Naive B cell (primary cell): Measurements from ENCODE around the gene THUMPD2. TPM values are rescaled to one million over a fixed set of nuclear protein-coding genes. Genes with fewer than 3 reads are reported as not detected.

Experiments
- ATAC-seq, 2 donors: fragments of 150-1000 bp; cut with Tn5 transposase; 2 replicates each; pipeline ENCODE4 v1.10.0; 2021; ENCODE audit warnings: low read depth in 2 of 2, mild to moderate bottlenecking in 2 of 2, moderate library complexity in 2 of 2
- DNase-seq: peaks from one replicate; pipeline ENCODE4 v3.0.0; 2022
- H3K27ac Mint-ChIP-seq, 6 donors: one replicate each; pipeline ENCODE4 v1.8.0; 2020 to 2022; ENCODE audit warnings: mild to moderate bottlenecking in 6 of 6, mixed read lengths in 6 of 6, moderate library complexity in 5 of 6, inconsistent platforms in 2 of 6
- H3K27me3 Mint-ChIP-seq, 3 donors: one replicate each; pipeline ENCODE4 v1.8.0; 2021 to 2022; ENCODE audit warnings: mixed read lengths in 3 of 3, mild to moderate bottlenecking in 1 of 3
- H3K36me3 Mint-ChIP-seq, 2 donors: one replicate each; pipeline ENCODE4 v1.8.0; 2020 to 2022; ENCODE audit warnings: mixed read lengths in 2 of 2, inconsistent platforms in 1 of 2, mild to moderate bottlenecking in 1 of 2
- H3K4me1 Mint-ChIP-seq, 3 donors: one replicate each; pipeline ENCODE4 v1.8.0; 2020 to 2022; ENCODE audit warnings: mixed read lengths in 3 of 3, inconsistent platforms in 1 of 3, mild to moderate bottlenecking in 1 of 3, moderate library complexity in 1 of 3
- H3K4me3 Mint-ChIP-seq, 8 donors: one replicate each; pipeline ENCODE4 v1.8.0; 2020 to 2022; ENCODE audit warnings: mild to moderate bottlenecking in 8 of 8, mixed read lengths in 8 of 8, moderate library complexity in 8 of 8, inconsistent platforms in 2 of 8
- H3K9me3 Mint-ChIP-seq, 7 donors: one replicate each; pipeline ENCODE4 v1.8.0; 2020 to 2022; ENCODE audit warnings: mixed read lengths in 7 of 7, mild to moderate bottlenecking in 5 of 7, inconsistent platforms in 2 of 7, moderate library complexity in 1 of 7
- polyA plus RNA-seq, 6 donors: library from polyadenylated mRNA; unstranded; fragments of 300-500 nt; fragmentation: Illumina TruSeq; gene quantifications; one replicate each; pipeline ENCODE4 v1.2.3, GENCODE V29; 2021; ENCODE audit warnings: low read depth in 6 of 6

THUMPD2 gene
- polyA plus RNA-seq, 6 donors from 2014 or later: 5.2 to 15.2 (median 6.1) TPM

DNA sequence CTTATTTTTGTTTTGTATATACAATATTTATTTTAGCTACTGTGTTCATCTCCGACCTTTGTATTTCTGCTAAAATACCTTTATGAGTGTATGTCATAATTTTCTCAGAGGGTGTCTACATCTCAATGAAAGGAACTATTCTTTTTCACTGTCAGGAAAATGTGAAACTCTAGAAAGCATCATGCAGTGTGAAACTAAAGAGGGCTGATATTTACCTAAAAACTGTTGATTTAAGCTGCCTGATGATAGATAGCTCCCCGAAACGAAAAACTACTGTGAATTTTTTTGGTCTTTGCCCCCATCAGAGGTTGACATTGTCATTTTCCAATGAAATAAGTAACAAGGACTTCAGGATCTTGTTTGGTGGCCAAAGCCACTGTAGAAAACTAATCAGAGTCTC is 74.5 kb downstream of the THUMPD2 start:
- Mint-ChIP-seq H3K27me3 (peaks cover 0 to 23% (median 0%) of the 10 kb centered on the region in 3 donors), H3K4me1 (no peaks in the 10 kb centered on the region), H3K36me3 (peaks cover 21 to 31% of the 10 kb centered on the region in 2 donors), H3K4me3 (no peak overlapping the region), H3K27ac (no peak overlapping the region), H3K9me3 (peaks cover 5 to 50% (median 27%) of the 10 kb centered on the region in 7 donors)
- DNase-seq (no peak), ATAC-seq (no peak)

GRCh38 chr2:39703181-39703872 is 75.7 kb downstream of the THUMPD2 start:
- ATAC-seq: no peak
- Mint-ChIP-seq H3K36me3 (peaks cover 24 to 31% of the 10 kb centered on the region in 2 donors), H3K4me1 (no peaks in the 10 kb centered on the region), H3K27ac (no peak overlapping the region), H3K27me3 (peaks cover 0 to 16% (median 0%) of the 10 kb centered on the region in 3 donors), H3K9me3 (peaks cover 5 to 54% (median 30%) of the 10 kb centered on the region in 7 donors), H3K4me3 (no peak overlapping the region)
- no peak for DNase-seq

GRCh38 chr2:39701137-39701536 is 77.9 kb downstream of the THUMPD2 start:
- H3K4me1 Mint-ChIP-seq: no peaks in the 10 kb centered on the region
- DNase-seq: no peak
- peaks cover 18 to 24% of the 10 kb centered on the region in 2 donors for H3K36me3 Mint-ChIP-seq
- no peak for ATAC-seq
- no peak overlapping the region for H3K27ac Mint-ChIP-seq
- H3K4me3 Mint-ChIP-seq: no peak overlapping the region
- H3K9me3 Mint-ChIP-seq: peaks cover 5 to 48% (median 30%) of the 10 kb centered on the region in 7 donors
- H3K27me3 Mint-ChIP-seq: peaks cover 0 to 4% (median 0%) of the 10 kb centered on the region in 3 donors

DNA sequence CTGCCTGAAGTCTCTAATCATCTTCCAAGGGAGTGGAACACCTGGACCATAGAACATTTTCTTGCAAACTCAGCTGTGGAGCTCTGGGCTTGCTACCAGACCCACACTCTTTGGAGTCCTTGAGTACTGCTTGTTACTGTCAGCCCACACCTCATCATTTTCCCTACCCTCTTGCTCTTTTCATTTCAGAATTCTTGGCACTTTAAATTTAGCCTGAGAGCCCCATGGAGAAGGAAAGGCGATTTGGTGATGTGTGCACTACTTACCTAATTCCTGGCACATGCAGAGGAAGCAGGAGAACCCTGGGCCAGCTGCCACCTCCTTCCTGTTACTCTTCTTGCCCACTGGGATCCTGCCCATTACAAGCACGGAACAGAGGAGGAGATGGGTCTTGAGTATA is 81.6 kb downstream of the THUMPD2 start:
- ATAC-seq (no peak), DNase-seq (no peak)

DNA sequence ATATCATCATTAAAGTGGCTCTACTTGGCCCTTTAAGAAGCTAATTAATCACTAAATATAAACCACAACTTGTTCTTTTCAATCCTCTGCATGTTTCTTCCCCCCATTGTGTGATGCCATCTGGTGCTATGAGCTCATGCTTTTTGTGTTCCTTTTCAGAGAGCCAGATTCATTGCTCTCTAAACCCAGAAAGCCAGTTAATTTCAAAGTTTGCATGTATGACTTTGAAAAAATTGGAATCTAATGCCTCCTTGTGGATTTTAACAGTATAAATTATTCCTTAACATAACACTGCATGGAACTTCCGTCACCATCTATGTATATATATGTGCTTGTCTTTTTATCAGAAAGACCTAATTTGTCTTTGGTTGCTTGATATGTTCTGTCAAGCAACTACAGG is 82.2 kb downstream of the THUMPD2 start:
- Mint-ChIP-seq H3K27me3 (peaks cover 0 to 8% (median 5%) of the 10 kb centered on the region in 3 donors), H3K9me3 (peaks cover 0 to 30% (median 21%) of the 10 kb centered on the region in 7 donors)
- no peak for ATAC-seq

More for the DNA sequence above, 81.6 kb downstream of the THUMPD2 start:
- Mint-ChIP-seq H3K9me3 (peaks cover 5 to 33% (median 24%) of the 10 kb centered on the region in 7 donors), H3K4me3 (no peak overlapping the region), H3K27me3 (peaks cover 0 to 8% (median 5%) of the 10 kb centered on the region in 3 donors), H3K4me1 (no peaks in the 10 kb centered on the region), H3K27ac (no peak overlapping the region), H3K36me3 (peaks cover 15 to 22% of the 10 kb centered on the region in 2 donors)

DNA sequence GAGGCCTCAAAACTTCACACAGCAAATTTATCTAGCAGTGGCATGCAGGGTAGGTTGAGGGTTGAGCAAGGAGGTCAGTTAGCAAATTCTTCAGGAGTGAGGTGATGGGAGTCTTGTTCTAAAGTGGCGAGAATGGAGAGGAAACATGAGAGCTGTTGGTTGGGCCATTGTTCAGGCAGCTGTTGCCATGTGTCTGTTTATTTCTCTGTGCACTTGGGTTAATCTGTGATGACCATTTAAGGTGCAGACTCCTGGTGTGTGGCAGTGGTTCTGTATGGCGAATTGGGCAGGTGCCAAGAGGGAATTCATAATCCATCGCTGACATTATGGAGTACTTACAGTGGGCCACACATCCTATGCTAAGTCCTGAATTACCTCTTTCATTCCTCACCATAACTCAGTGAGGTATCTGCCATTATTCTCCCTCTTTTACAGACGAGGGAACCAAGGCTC is 82.9 kb downstream of the THUMPD2 start:
- peaks cover 9 to 10% of the 10 kb centered on the region in 2 donors for H3K36me3 Mint-ChIP-seq
- H3K4me1 Mint-ChIP-seq: no peaks in the 10 kb centered on the region
- no peak for DNase-seq
- no peak for ATAC-seq
- no peak overlapping the region for H3K4me3 Mint-ChIP-seq
- H3K9me3 Mint-ChIP-seq: peaks cover 0 to 30% (median 15%) of the 10 kb centered on the region in 7 donors
- peaks cover 0 to 8% (median 5%) of the 10 kb centered on the region in 3 donors for H3K27me3 Mint-ChIP-seq
- peak overlapping the region in 1 of 6 donors; percentile 56 for H3K27ac Mint-ChIP-seq

More for the DNA sequence above, 82.2 kb downstream of the THUMPD2 start:
- Mint-ChIP-seq H3K27ac (no peak overlapping the region), H3K36me3 (peaks cover 15 to 16% of the 10 kb centered on the region in 2 donors), H3K4me3 (no peak overlapping the region), H3K4me1 (no peaks in the 10 kb centered on the region)
- no peak for DNase-seq

GRCh38 chr2:39693245-39693644 is 85.8 kb downstream of the THUMPD2 start:
- Mint-ChIP-seq H3K27me3 (peaks cover 4 to 20% (median 10%) of the 10 kb centered on the region in 3 donors), H3K4me3 (no peak overlapping the region), H3K9me3 (peaks cover 5 to 29% (median 14%) of the 10 kb centered on the region in 7 donors), H3K4me1 (no peaks in the 10 kb centered on the region), H3K36me3 (peaks cover 0 to 8% of the 10 kb centered on the region in 2 donors), H3K27ac (peak overlapping the region in 1 of 6 donors; percentile 43)
- DNase-seq (no peak), ATAC-seq (no peak)

- Mint-ChIP-seq H3K4me1 (no peaks in the 10 kb centered on the region), H3K27ac (no peak overlapping the region), H3K4me3 (no peak overlapping the region), H3K9me3 (peaks cover 5 to 29% (median 14%) of the 10 kb centered on the region in 7 donors), H3K36me3 (peaks cover 0 to 8% of the 10 kb centered on the region in 2 donors), H3K27me3 (peaks cover 10 to 20% (median 12%) of the 10 kb centered on the region in 3 donors)
- ATAC-seq: no peak
- no peak for DNase-seq
Observed at GRCh38 chr2:39689876-39690275, 89.2 kb downstream of the THUMPD2 start.

- Mint-ChIP-seq H3K4me3 (peak overlapping the region in 1 of 8 donors; percentile 0), H3K4me1 (no peaks in the 10 kb centered on the region), H3K9me3 (peaks cover 5 to 29% (median 14%) of the 10 kb centered on the region in 7 donors), H3K27me3 (peaks cover 12 to 25% (median 12%) of the 10 kb centered on the region in 3 donors), H3K27ac (no peak overlapping the region), H3K36me3 (peaks cover 0 to 8% of the 10 kb centered on the region in 2 donors)
- no peak for DNase-seq
- ATAC-seq: no peak
Observed at GRCh38 chr2:39689272-39689841, 89.7 kb downstream of the THUMPD2 start.

DNA sequence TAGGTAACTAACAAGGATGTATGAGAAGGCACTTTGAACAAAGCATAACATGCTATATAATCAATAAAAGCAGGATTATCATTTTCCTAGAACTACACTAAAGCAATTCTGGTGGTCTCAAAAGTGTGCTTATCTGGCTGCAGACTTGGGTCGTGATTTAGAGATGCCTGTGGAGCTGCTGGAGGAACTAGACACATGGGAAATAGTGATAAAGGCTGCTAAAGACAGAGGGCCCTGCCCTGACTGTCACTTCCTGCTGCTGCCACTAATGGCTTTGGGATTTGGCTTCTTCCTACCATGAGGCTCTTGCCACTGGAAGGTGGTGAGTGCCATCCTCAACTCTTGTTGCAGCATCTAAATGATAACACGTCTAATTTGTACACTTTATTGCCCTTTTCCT is 90.9 kb downstream of the THUMPD2 start:
- DNase-seq (no peak), ATAC-seq (no peak)
- Mint-ChIP-seq H3K9me3 (peaks cover 5 to 29% (median 14%) of the 10 kb centered on the region in 7 donors), H3K27me3 (peaks cover 12 to 30% (median 12%) of the 10 kb centered on the region in 3 donors), H3K36me3 (peaks cover 0 to 8% of the 10 kb centered on the region in 2 donors), H3K4me3 (no peak overlapping the region), H3K27ac (no peak overlapping the region), H3K4me1 (no peaks in the 10 kb centered on the region)

DNA sequence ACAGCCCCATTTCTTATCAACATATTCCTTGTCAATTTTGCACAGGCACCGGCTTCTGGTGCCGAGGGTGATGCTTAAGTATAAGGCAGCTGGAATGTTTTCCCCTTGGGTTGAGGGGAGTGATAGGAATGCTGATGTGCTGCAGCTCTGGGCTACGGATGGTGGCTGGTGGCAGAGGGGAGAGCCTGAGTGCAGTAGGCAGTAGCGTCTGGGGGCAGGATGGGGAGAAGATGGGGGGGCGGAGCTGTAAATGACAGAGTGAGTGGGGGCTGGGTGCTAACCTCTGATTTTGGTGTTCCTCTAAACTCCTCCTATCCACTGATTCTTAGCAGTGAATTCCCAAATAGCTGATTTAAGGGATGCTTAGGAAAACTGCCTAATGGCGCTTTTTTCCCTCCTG is 92.6 kb downstream of the THUMPD2 start:
- peaks cover 5 to 21% (median 10%) of the 10 kb centered on the region in 7 donors for H3K9me3 Mint-ChIP-seq
- no peak overlapping the region for H3K27ac Mint-ChIP-seq
- H3K4me3 Mint-ChIP-seq: no peak overlapping the region

More for the DNA sequence above, 92.6 kb downstream of the THUMPD2 start:
- Mint-ChIP-seq H3K4me1 (no peaks in the 10 kb centered on the region), H3K27me3 (peaks cover 12 to 30% (median 12%) of the 10 kb centered on the region in 3 donors), H3K36me3 (peaks cover 0 to 8% of the 10 kb centered on the region in 2 donors)
- no peak for ATAC-seq
- no peak for DNase-seq
